ENCODE results near the gene ASPSCR1.
"Not testable (repeated sequence)": the region's sequence is repeated elsewhere in the genome, so short reads cannot be mapped to it uniquely, and the experiment has no call there.

ASPSCR1 gene

DNA sequence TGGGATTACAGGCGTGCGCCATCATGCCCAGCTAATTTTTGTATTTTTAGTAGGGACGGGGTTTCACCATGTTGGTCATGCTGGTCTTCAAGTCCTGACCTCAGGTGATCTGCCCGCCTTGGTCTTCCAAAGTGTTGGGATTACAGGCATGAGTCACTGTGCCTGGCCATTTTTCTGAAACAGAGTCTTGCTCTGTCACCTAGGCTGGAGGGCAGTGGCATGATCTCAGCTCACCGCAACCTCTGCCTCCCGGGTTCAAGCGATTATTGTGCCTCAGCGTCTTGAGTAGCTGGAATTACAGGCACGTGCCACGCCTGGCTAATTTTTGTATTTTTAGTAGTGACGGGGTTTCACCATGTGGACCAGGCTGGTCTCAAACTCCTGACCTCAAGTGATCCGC is 4.1 kb downstream of the ASPSCR1 start:
- not testable (repeated sequence) for DNase-seq (ENCODE audit: low read depth in 1 of 2, low spot score in 1 of 2)

DNA sequence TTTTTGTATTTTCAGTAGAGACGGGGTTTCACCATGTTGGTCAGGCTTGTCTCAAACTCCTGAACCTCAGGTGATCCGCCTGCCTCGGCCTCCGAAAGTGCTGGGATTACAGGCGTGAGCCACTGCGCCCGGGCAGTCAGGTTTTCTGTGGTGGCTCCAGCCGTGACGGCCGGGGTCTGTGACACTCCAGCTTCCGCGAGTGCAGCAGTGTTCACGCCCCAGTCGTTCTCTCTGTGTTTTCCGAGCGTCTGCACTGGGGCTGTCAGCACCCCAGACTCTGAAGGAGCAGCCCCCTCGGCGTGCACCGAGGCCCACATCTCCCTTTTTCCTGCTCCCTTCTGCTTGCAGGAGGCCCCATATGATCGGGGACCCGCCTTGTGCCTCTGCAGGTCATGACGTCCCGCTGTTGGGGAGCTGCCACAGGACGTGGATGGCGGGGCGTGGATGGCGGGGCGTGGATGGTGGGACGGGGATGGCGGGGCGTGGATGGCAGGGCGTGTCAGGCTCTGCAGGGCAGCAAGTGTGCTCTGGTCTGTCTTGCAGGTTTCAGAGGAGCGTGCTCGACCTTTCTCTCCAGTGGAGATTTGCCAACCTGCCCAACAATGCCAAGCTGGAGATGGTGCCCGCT is 5.7 kb downstream of the ASPSCR1 start:
- no peak for DNase-seq (ENCODE audit: low read depth in 1 of 2, low spot score in 1 of 2)

DNA sequence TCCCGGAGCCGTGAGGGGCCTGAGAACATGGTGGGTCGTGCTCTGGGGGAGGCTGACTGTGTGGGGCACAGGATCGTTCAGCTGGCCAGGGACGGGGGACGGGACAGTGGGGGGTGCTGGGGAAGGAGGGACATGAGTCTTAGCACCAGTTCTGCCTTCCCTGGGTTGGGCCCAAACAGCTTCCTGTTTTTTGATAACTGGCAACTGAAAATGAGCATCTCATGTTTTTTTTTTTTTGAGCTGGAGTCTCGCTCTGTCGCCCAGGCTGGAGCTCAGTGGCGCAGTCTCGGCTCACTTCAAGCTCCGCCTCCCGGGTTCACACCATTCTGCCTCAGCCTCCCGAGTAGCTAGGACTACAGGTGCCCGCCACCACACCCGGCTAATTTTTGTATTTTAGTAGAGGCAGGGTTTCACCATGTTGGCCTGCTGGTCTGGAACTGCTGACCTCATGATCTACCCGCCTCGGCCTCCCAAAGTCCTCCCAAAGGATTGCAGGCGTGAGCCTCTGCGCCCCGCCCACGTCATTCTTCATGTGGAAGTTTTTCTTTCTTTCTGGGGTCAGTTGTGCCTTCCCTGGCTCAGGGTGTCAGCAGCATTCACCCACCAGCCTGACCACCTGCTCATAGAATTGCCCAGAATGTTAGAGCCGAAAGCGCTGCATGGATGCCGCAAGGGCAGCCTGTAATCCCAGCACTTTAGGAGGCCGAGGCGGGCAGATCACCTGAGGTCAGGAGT is 6.4 kb downstream of the ASPSCR1 start:
- no peak for DNase-seq (ENCODE audit: low read depth in 1 of 2, low spot score in 1 of 2)

DNA sequence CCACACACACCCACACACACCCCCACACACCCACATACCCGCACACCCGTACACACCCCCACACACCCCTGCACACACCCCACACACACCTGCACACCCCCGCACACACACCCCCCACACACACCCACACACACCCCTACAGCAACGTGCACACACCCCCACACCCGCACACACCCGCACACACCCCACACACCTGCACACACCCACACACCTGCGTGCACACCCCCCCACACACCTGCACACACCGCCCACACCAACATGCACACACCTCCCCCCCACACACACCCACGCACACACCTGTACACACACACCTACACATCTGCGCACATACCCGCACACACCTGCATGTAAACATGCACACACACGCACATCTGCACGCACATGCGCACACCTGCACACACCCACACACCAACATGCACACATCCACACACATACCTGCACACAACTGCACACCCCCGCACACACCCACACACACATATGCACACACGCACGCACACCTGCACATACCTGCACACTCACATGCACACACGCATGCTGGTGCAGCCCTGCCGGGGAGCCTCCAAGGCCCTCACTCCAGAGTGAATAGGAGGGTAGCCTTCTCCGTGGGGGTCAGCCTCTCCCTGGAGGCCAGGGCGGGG is 7.5 kb downstream of the ASPSCR1 start:
- DNase-seq (ENCODE audit: low read depth in 1 of 2, low spot score in 1 of 2): no peak

DNA sequence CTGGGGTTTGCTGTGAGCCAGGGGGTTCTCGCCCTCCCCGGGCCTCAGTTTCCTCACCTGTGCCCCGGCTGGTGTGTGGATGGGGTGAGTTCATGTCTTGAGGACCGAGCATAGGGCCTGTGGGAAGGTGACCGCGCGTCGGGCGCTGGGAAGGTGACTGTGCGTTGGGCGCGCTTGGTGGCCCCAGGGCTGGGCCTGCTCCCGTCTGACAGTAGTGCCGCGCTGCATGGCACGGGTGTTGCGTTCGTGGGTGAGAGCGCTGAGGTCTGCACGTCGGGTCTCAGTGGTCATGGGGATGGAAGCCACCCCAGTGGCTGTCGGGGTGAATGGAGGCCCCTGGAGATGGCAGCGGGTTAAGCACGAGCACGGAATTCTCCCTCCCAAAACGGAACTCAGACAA is 9.2 kb downstream of the ASPSCR1 start:
- no peak for DNase-seq (ENCODE audit: low read depth in 1 of 2, low spot score in 1 of 2)

DNA sequence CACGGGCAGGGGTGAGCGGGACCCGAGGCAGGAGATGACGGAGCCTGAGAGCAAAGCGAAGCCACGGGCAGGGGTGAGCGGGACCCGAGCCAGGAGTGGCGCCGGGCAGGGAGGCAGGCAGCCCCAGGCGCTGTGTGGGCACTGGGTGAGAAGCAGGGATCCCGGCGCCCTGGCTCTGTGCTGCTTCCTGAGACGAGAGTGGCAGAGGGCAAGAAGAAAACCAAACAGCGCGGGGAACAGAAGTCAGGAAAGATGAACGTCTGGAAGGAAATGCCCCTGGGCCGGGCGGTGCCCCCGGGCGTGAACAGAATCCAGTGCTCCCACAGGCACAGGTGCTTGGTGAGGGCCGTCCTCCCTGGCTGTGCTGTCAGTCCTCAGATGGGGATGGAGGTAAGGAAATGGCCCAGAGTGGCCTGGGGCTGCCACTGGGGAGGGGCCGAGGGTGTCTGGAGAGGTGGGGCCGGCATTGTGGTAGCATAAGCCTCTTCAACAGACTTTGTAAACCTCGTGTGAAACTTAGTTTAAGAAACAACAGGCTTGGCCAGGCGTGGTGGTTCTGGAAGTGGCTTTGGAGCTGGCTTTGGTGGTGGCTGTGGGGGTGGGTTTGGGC is 9.8 kb downstream of the ASPSCR1 start:
- no peak for DNase-seq (ENCODE audit: low read depth in 1 of 2, low spot score in 1 of 2)

DNA sequence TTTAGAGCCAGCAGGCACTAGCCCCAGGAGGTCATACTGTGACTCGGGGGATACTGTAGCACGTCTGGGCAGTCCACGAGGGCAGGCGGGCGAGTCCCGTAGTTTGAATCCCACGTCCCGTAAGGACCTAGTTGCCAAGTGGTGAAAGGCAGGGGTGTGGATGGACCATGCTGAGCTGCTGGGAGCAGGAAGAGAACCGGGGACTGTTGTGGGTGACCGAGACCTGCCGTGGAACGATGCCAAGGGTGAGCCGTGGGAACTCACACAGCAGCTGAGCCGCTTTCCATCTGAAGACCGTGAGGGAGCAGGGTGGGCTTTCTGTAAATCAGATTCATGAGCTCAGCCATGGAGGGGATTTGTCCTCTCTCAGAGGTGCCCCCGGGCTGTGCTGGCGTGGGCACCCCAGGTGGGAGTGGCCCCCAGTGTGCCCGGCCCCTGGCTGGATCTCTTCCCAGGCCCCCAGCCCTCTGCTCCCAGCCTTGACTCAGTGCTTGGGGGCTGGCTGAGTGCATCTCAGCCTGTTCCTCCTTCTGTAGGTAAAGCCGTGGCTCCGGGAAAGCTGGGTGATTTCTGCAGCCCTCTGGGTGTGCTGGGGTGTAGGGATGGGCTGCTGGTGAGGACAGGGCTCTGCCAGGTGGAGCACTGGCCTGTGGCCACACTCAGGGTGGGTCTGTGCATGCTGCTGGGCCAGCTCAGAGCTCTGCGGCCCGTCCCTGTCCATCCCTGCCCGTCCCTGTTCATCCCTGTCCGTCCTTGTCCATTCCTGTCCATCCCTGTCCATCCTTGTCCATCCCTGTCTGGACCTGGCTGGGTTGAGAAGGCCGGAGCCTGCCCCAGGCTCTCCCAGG is 13.6 kb downstream of the ASPSCR1 start:
- DNase-seq (ENCODE audit: low read depth in 1 of 2, low spot score in 1 of 2): no peak

DNA sequence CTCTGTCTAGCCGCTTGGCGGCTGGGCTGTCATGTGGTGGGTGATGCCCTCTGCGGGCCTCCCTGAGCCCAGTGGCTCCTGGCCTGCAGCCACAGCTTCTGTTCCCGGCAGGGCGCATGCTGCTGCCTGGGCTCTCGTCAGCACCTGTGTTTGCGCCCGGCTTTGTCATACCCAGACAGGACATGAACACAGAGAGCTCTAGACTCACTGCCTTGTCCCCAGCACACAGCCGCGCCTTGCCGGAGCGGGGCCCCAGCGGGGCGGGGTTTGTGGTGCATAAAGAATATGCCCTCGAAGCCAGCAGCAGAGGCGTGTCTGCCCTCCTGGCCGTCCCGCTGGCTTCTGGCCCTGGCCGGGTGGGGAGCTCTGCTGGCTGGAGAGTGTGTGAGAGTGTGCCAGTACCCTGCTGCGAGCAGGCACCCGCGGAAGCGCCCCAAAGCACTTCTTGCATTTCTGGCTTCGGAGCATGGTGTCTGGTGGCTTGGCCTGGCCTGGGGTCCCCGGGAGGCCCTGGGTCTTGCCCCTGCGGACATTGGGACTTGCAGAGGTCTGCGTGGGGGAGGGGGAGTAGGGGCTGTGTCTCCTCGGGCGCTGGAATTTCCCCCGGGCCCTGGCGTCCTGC is 14.4 kb downstream of the ASPSCR1 start:
- DNase-seq (ENCODE audit: low read depth in 1 of 2, low spot score in 1 of 2): no peak

DNA sequence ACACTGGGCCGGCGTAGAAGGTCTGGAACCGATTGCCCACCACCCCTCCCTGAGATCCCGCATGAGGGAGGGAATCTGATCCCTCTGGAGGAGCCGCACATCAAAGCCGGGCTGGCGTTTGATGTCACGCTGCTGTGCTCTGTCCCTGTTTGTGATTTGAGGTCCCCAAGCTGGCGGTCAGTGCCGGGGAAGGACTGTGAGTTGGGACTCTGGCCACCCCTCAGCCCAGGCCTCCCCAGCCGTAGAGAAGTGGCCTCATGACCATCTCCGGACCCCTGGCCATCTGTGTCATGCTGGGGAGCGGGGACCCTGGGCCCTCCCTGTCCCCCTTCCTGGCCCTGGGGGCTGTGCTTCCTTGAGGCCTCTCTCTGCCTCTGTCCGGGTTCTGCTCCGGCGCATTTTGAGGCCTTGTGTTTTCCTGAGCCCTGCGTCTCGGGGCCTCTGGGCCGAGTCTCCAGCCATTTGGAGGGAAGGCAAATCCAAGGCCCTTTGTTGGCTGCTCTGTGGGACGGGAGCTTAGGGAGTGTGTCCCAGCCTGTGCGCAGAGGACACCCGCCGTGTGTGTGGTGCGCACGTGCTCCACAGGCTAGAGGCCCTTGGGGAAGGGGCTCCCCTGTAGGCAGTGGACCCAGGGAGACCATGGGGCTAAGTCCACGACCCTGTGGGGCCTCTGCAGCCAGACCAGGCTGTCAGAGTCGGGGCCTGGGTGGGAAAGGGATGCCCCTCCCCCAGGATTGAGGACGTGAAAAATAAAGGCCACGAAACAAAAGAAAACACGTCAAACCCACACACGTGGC is 15.1 kb downstream of the ASPSCR1 start:
- no peak for DNase-seq (ENCODE audit: low read depth in 1 of 2, low spot score in 1 of 2)

DNA sequence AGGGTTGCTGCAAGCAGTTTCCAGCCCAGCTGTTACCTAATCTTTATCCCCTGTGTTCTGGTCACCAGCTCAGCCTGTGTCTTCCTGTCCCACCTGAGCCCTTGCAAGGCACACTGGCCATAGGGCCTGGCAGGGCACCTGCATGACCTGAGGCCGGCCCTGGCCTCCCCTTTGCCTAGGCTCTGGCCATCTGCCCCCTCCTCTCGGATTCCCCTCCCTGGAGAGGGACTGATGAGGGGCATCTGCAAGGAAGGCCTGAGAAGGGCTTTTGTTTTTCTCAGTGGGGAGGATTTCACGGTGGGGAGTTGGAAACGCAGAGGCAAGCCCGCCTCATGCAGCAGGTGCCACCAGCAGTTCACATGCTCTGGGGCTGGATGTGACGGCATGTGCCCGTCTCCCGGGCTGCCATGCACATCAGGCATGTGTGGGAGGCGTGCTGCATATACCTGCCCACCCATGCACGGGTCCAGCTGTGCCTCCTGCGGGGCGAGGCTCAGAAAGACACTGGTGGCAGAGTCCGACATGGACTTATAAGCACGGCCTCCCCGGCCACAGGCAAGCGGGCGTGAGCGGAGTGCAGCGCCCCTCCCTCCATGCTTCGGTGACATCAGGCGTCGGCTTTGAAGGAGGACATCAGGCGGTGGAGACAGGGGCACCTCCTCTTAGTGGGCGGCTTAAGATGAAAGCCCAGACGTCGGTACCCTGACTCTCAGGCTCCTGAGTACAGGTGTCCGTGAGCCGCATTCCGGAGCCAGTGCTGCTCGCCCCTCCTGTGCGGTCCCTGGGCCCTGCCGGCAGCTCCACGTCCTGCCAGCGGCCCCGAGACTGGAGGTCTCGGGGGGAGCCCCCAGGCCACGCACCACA is 16.5 kb downstream of the ASPSCR1 start:
- DNase-seq (ENCODE audit: low read depth in 1 of 2, low spot score in 1 of 2): no peak

DNA sequence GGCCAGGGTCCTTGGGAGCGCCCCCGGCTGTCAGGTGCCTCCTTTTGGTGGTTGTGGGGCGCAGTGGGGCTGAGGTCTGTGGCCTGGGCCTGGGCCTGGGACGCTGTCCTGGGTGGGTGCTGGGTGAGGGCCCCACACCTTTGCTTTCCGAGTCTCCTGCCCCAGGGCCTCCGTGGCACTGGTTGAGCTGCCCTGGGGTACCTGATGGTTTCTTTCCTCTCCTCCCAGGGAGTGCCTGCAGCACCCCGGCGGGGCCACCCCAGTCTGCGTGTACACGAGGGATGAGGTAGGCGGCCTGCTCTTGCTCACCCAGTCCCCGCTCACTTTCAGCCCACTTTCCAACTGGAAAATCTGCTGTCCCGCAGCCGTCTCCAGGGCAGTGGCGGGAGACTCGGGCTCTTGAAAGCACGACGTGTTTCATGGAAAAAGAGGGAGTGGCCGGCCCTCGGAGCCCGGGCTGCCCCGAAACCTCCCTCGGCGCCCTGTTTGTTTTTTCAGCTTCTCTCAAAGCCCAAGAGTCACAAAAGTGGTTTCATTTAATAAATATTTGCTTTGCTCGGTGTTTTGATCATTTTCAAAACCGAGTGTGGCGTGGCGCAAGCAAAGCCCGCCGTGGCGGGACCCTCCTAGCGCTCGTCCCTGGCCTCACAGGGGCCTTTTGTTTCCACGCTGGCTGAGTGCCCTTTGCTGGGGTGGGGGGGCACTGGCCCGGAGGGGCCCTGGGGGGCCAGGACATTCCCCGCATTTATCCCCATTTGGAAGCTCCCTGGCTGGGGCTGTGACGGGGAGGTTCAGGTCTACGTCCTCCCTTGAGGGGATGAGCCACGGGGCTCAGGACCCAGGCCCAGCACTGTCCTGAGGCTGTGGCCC is 17.4 kb downstream of the ASPSCR1 start:
- DNase-seq (ENCODE audit: low read depth in 1 of 2, low spot score in 1 of 2): no peak

DNA sequence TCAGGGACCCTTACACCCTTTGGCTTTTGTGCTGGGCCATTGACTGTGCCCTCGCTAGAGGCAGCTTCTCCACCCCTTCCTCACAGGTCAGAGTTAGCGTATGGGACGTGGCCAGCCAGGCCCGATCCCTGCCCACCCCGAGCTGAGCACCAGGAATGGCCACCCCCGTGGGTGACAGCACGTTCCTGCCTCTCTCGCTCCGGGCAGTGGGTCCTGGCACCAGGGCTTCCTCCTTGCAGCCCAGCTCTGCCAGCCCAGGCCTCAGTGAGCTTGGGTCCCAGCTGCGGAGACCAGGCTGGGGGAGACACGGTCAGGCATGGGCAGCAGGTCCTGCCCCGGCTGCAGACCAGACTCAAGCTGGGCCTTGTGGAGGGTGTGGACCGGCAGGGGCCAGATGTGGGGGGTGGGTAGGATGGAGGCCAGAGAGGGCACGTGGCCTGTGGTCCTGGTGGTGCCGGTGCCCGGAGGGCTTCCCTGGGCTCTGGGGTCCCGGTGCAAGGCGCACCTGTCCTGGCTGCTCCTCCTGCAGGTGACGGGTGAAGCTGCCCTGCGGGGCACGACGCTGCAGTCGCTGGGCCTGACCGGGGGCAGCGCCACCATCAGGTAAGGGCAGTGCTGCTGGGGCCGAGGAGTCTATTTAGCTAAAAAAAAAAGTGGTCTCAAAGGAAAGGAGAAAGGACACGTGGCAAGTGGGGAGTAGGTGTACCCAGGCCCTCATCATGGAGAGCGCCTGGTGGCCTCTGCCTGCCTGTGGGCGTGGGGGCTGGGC is 18.2 kb downstream of the ASPSCR1 start:
- DNase-seq (ENCODE audit: low read depth in 1 of 2, low spot score in 1 of 2): no peak

DNA sequence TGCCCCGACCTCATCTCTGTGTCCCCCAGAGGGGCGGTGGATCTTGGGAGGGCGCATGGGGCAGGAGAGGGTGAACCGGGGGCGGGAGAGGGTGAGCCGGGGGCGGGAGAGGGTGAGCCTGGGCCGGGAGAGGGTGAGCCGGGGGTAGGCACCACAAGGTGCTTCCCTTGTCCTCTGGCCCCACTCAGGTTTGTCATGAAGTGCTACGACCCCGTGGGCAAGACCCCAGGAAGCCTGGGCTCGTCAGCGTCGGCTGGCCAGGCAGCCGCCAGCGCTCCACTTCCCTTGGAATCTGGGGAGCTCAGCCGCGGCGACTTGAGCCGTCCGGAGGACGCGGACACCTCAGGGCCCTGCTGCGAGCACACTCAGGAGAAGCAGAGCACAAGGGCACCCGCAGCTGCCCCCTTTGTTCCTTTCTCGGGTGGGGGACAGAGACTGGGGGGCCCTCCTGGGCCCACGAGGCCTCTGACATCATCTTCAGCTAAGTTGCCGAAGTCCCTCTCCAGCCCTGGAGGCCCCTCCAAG is 18.9 kb downstream of the ASPSCR1 start:
- no peak for DNase-seq (ENCODE audit: low read depth in 1 of 2, low spot score in 1 of 2)

DNA sequence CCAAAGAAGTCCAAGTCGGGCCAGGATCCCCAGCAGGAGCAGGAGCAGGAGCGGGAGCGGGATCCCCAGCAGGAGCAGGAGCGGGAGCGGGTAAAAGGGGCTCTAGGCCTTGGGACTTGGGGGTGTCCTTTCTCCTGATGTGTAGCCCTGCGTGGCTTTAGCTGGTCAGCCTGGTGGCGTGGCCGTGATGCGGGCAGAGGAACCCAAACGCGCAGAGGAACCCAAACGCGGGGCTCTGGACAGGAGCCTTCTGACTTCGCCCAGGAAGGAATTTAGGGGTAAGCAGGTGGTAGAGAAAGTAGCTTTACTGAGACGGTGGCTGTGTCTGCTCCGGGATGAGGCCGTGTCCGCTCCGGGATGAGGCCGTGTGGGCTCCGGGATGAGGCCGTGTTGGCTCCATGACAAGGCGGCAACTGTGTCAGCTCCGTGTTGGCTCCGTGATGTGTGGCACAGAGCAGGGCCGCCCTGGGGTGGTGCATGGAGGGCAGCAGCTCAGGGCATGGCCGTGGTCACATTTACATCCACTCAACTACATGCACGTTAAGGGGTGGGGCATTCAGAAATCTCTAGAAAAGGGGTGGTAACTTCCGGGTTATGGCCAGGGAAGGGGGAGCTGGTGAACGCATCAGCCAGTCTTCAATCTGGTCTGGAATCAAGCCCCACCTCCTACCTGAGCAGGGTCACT is 19.5 kb downstream of the ASPSCR1 start:
- DNase-seq (ENCODE audit: low read depth in 1 of 2, low spot score in 1 of 2): no peak

DNA sequence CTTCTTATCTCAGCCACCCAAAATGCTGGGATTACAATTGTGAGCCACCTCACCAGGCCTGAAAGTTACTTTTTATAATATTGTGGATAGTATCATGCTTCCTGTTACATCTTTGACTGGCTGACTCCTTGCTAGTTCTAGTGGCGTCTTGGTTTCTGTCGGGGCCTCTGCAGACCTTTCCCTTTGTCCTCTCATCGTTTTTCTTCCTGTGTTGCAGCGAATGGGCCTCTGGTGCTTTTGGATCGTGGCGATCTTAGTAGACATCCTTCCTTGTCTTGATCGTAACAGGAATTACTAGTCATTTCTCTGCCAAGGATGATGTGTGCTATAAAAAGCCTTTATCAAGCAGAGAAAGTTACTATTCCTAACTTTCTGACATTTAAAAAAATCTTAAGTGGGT is 20.8 kb downstream of the ASPSCR1 start:
- DNase-seq (ENCODE audit: low read depth in 1 of 2, low spot score in 1 of 2): no peak

DNA sequence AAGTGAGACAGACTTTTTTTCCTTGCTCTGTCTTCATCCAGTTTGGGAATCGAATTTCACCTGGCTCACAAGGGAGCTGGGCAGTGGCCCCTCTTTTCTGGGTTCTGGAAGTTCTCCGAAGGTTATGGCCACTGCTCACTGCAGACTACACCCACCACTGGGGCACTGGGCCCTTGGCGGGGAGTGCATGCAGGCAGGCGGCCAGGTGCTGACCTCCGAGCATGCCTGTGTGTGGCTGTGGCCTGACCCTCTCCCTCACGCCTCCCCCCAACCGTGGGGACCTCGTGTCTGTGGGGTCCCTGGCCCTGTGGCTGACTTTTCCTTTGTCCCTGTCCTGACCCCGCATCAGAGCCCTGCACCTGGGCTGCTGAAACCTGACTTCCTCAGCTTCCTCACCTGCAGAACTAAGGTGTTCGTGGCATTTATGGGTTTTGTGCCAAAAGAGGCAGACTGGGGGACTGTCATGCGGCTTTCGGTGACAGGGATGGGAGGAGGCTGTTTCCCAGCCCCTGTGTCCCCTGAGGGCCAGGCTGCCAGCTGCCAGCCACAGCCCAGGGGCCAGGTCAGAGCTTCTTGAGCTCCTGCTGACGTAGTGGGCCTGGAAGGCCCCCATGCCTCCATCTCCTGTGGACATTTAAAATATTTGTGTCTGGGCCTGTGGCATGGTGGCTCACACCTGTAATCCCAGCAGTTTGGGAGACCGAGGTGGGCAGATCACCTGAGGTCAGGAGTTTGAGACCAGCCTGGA is 21.4 kb downstream of the ASPSCR1 start:
- no peak for DNase-seq (ENCODE audit: low read depth in 1 of 2, low spot score in 1 of 2)
